HEK293 (cell line): ENCODE measurements around the gene TTC9B.
A peak's percentile ranks its signal among the peaks of the same experiment; 100 is the strongest.

Experiments
- CTCF ChIA-PET: fragments of 350-600 bp; formaldehyde crosslinking; extraction: SDS; loops from one replicate; lab custom pipeline; 2021; ENCODE audit warnings: antibody characterized with exemption; lab: Yijun Ruan, JAX
- POLR2A ChIA-PET: fragments of 300-600 bp; formaldehyde crosslinking; extraction: SDS; loops from one replicate; lab custom pipeline; 2020; ENCODE audit warnings: antibody characterized with exemption, inconsistent platforms; lab: Yijun Ruan, JAX
- H3K27ac ChIP-seq: fragments of 200-500 bp; sonication (Bioruptor generic); 2 replicates; pipeline ENCODE4 v1.5.1; 2014; ENCODE audit warnings: low read depth, low read length, control low read depth, inconsistent platforms; ENCODE audit errors: extremely low read depth
- H3K36me3 ChIP-seq, 2 experiments: fragments of 200-500 bp in 1 of 2; sonication (Bioruptor generic) in 1 of 2; 1 replicate in 1 of 2; 2 replicates in 1 of 2; pipeline ENCODE4 v1.5.1; 2014 to 2017; ENCODE audit warnings: inconsistent platforms in 2 of 2, low read length in 2 of 2; ENCODE audit not compliant: control insufficient read depth in 2 of 2, insufficient read depth in 1 of 2
- H3K4me1 ChIP-seq: fragments of 200-500 bp; sonication (Bioruptor generic); 2 replicates; pipeline ENCODE4 v1.5.1; 2014; ENCODE audit warnings: mild to moderate bottlenecking, low read length, inconsistent platforms; ENCODE audit not compliant: control insufficient read depth, insufficient read depth
- H3K4me3 ChIP-seq: 2 replicates; pipeline ENCODE4 v1.5.1; 2011; ENCODE audit warnings: low read depth, mild to moderate bottlenecking, control low read depth, low read length, moderate library complexity
- H3K9me3 ChIP-seq: fragments of 200-500 bp; sonication (Bioruptor generic); 2 replicates; pipeline ENCODE4 v1.5.1; 2014; ENCODE audit warnings: low read depth, low read length, inconsistent platforms; ENCODE audit not compliant: control insufficient read depth, insufficient read depth
- HOXC10 ChIP-seq: sonication (generic); formaldehyde crosslinking; IDR thresholded peaks from 2 replicates; pipeline ENCODE4 v1.8.1; 2023; ENCODE audit warnings: mild to moderate bottlenecking, missing genetic modification reagents
- HOXD13 ChIP-seq: sonication (generic); formaldehyde crosslinking; IDR thresholded peaks from 2 replicates; pipeline ENCODE4 v1.8.0; 2022; ENCODE audit warnings: missing genetic modification reagents, borderline replicate concordance
- OVOL3 ChIP-seq: fragments of 450-650 bp; formaldehyde crosslinking; IDR thresholded peaks from 2 replicates; pipeline ENCODE4 v1.5.1; 2016; ENCODE audit warnings: missing biosample characterization, missing genetic modification characterization
- PATZ1 ChIP-seq: fragments of 450-650 bp; formaldehyde crosslinking; IDR thresholded peaks from 2 replicates; pipeline ENCODE4 v1.5.1; 2016; ENCODE audit warnings: missing biosample characterization, missing genetic modification characterization
- PRDM2 ChIP-seq: fragments of 450-650 bp; formaldehyde crosslinking; IDR thresholded peaks from 2 replicates; pipeline ENCODE4 v1.5.1; 2016; ENCODE audit warnings: missing biosample characterization, missing genetic modification characterization, borderline replicate concordance
- REPIN1 ChIP-seq: fragments of 450-650 bp; formaldehyde crosslinking; IDR thresholded peaks from 2 replicates; pipeline ENCODE4 v1.5.1; 2017; ENCODE audit warnings: missing biosample characterization, missing genetic modification characterization, low read depth
- TSHZ1 ChIP-seq: fragments of 450-650 bp; formaldehyde crosslinking; IDR thresholded peaks from 2 replicates; pipeline ENCODE4 v1.5.1; 2016; ENCODE audit warnings: missing biosample characterization, missing genetic modification characterization, borderline replicate concordance
- ZBTB20 ChIP-seq: fragments of 450-650 bp; formaldehyde crosslinking; IDR thresholded peaks from 2 replicates; pipeline ENCODE4 v1.5.1; 2016; ENCODE audit warnings: missing biosample characterization, missing genetic modification characterization
- ZBTB44 ChIP-seq: fragments of 450-650 bp; IDR thresholded peaks from 2 replicates; pipeline ENCODE4 v1.5.1; 2018; ENCODE audit warnings: missing biosample characterization, mild to moderate bottlenecking, missing genetic modification characterization
- ZBTB8A ChIP-seq: fragments of 450-650 bp; formaldehyde crosslinking; IDR thresholded peaks from 2 replicates; pipeline ENCODE4 v1.5.1; 2016; ENCODE audit warnings: missing biosample characterization, missing genetic modification characterization
- ZFP37 ChIP-seq: fragments of 450-650 bp; formaldehyde crosslinking; IDR thresholded peaks from 2 replicates; pipeline ENCODE4 v1.5.1; 2016; ENCODE audit warnings: missing biosample characterization, missing genetic modification characterization
- ZNF302 ChIP-seq: fragments of 450-650 bp; formaldehyde crosslinking; IDR thresholded peaks from 2 replicates; pipeline ENCODE4 v1.5.1; 2016; ENCODE audit warnings: missing biosample characterization, missing genetic modification characterization, low read depth
- ZNF311 ChIP-seq: fragments of 450-650 bp; formaldehyde crosslinking; IDR thresholded peaks from 2 replicates; pipeline ENCODE4 v1.5.1; 2017; ENCODE audit warnings: missing biosample characterization, missing genetic modification characterization, borderline replicate concordance
- ZNF324 ChIP-seq: fragments of 450-650 bp; formaldehyde crosslinking; IDR thresholded peaks from 2 replicates; pipeline ENCODE4 v1.5.1; 2016; ENCODE audit warnings: missing biosample characterization, missing genetic modification characterization
- ZNF354C ChIP-seq: fragments of 450-650 bp; formaldehyde crosslinking; IDR thresholded peaks from 2 replicates; pipeline ENCODE4 v1.5.1; 2016; ENCODE audit warnings: missing biosample characterization, missing genetic modification characterization, low read depth, borderline replicate concordance
- ZNF560 ChIP-seq: fragments of 450-650 bp; formaldehyde crosslinking; IDR thresholded peaks from 2 replicates; pipeline ENCODE4 v1.5.1; 2017; ENCODE audit warnings: missing biosample characterization, missing genetic modification characterization, borderline replicate concordance
- ZNF585B ChIP-seq: fragments of 450-650 bp; formaldehyde crosslinking; IDR thresholded peaks from 2 replicates; pipeline ENCODE4 v1.5.1; 2016; ENCODE audit warnings: missing biosample characterization, missing genetic modification characterization
- ZNF76 ChIP-seq: fragments of 450-650 bp; formaldehyde crosslinking; IDR thresholded peaks from 2 replicates; pipeline ENCODE4; 2016; ENCODE audit warnings: low read depth, missing biosample characterization, missing genetic modification characterization, borderline replicate concordance
- ZSCAN18 ChIP-seq: fragments of 450-650 bp; formaldehyde crosslinking; IDR thresholded peaks from 2 replicates; pipeline ENCODE4 v1.5.1; 2016; ENCODE audit warnings: missing biosample characterization, missing genetic modification characterization

Gene TTC9B

GRCh38 chr19:40190891-40191835 is 27.0 kb downstream of the TTC9B start, which contains the start of gene MAP3K10:
Gene MAP3K10 (plus strand): TSS chr19:40191426. CDS start chr19:40192032, 606 bp downstream.
- no peaks in the 10 kb centered on the region for H3K9me3 ChIP-seq
- H3K36me3 ChIP-seq: peaks cover 0 to 28% of the 10 kb centered on the region in 2 experiments; a peak in 2 of 3 replicates
- ChIA-PET CTCF (interaction anchor here (0.7 to 7.3 kb wide), 11 partner anchors 8 to 1163 kb away, joined by 3 to 37 read pairs (median 3); no protein-coding TSS in a partner anchor), POLR2A (interaction anchor here (0.6 to 1.9 kb wide), 18 partner anchors 9 to 1789 kb away, joined by 3 to 10 read pairs (median 5); partner anchors contain the start of genes C19orf47, FBL, PLD3 and PSMC4)
- peak within 1 kb of the TSS; percentile 99 for H3K27ac ChIP-seq
- H3K4me1 ChIP-seq: peaks cover 19% of the 10 kb centered on the region
- peak within 1 kb of the TSS; percentile 81 for H3K4me3 ChIP-seq
- no peak; the same call in 1 of the 2 replicates for TF ChIP-seq TSHZ1 (tag by site-specific recombination)
- no peak for TF ChIP-seq ZNF560 (tag by site-specific recombination)
- TF ChIP-seq ZFP37: peak; percentile 96
- no peak for TF ChIP-seq ZNF302 (tag by site-specific recombination)
- TF ChIP-seq REPIN1 (tag by site-specific recombination): peak; percentile 32; the same call in 1 of the 2 replicates
- no peak for TF ChIP-seq OVOL3 (tag by site-specific recombination)
- TF ChIP-seq ZNF585B: no peak
- TF ChIP-seq ZBTB20 (tag by site-specific recombination): peak; percentile 96
- TF ChIP-seq ZSCAN18 (tag by site-specific recombination): 0 out of 2 replicates have a peak, but pooled peaks have one; percentile 40
- no peak for TF ChIP-seq HOXC10 (CRISPR knock-in tag)
- TF ChIP-seq PRDM2 (tag by site-specific recombination): no peak
- no peak for TF ChIP-seq ZBTB44 (tag by site-specific recombination)
- no peak for TF ChIP-seq ZNF311
- no peak for TF ChIP-seq ZNF354C (tag by site-specific recombination)
- TF ChIP-seq ZBTB8A (tag by site-specific recombination): peak; percentile 87
- no peak for TF ChIP-seq HOXD13 (CRISPR knock-in tag)
- peak; percentile 100 for TF ChIP-seq PATZ1 (tag by site-specific recombination)
- TF ChIP-seq ZNF76: peak; percentile 97
- TF ChIP-seq ZNF324: peak; percentile 80; the same call in 1 of the 2 replicates
